Medulla oblongata (tissue), 1 donor: ENCODE results near the gene TAF1.
"Not testable (repeated sequence)": the region's sequence is repeated elsewhere in the genome, so short reads cannot be mapped to it uniquely, and the experiment has no call there.

Source experiments
- DNase-seq: peaks from one replicate; pipeline ENCODE4 v3.0.0-alpha.2; 2015; ENCODE audit errors: extremely low spot score

TAF1 gene

DNA sequence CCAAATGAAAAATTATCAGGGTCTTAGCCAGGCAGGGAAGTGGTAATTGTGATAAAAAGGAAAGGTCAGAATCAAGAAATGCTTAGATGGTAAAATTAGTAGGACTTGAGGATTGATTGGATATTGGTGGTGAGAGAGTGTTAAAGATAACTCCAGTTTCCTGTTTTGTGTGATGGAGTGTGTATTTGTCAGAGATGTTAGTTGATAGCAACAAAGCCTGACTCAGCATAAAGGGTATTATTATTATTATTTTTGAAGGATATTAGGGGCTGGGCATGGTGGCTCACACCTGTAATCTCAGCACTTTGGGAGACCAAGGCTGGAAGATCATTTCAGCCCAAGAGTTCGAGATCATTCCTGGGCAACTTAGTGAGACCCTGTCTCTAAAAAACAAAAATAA is 143.1 kb downstream of the TAF1 start:
- no peak for DNase-seq

DNA sequence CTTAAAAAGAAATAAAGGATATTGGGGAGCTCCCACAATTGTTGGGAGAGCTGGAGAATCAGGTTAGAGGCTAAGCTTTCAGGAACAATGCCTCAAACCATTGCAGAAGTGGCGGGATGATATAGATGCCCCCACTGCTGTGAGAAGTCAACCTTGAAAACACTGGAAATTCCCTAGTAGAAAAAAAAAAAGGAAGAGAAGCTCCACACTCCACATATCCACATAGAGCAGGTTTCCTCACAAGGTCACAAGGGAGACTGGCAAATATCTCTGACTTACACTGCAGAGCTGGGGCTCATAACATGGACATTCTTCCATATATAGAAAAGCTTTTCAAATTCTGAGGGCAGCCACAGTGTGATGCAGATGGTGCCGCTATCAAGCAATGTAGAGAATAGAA is 144.0 kb downstream of the TAF1 start:
- no peak for DNase-seq

DNA sequence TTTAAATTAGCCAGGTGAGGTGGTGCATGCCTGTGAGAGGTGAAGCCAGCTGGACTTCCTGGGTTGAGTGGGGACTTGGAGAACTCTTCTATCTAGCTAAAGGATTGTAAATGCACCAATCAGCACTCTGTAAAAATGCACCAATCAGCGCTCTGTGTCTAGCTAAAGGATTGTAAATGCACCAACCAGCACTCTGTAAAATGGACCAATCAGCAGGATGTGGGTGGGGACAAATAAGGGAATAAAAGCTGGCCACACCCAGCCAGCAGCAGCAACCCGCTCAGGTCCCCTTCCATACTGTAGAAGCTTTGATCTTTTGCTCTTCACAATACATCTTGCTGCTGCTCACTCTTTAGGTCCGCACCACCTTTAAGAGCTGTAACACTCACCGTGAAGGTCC is 147.6 kb downstream of the TAF1 start:
- DNase-seq, result not testable (repeated sequence)

DNA sequence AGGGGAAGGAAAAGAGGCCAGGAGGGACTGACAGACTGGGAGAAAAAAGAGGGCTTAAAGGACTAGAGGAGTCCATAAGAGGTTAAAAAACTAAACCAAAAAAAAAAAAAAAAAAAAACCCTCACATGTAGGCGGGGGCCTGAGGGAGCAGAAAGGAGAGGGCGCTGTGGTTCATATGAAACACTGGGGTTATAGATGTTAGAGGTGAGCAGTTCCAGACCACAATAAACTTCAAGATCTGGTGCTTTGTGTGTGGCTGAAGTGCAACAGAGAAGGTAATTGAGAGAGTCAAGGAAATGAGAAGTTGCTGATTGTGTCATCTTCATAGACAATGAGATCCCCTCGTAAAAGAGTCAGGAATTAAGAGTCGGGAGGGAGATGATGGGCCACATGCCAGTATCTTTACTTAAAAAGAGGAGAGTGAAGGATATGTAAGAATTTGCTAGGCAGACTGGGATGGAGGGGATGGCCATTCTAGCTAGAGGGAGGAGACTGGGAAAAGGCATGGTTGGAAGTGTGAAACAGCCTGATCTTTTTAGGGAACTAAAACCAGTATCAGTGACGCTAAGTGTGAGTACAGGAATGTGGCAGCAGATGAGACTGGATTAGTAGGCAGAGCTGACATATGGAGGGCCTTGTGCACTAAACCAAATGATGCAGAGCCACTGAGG is 148.3 kb downstream of the TAF1 start:
- no peak for DNase-seq

DNA sequence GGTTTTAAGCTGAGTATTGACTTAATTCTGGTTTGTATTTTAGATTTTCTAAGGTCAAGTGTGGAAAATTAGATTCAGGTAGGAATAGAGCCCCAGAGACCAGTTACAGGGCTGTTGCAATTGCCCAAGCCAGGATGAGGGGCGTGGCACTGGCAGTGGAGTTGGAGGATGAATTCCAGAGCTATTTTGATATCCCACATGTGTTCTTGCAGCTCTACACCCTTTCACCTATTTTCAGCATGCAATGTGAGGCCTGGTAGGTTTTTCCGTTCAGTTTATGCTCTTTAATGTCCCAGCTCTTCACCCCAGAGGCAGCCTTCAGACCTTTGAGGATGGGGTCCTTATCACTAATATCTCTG is 148.9 kb downstream of the TAF1 start:
- no peak for DNase-seq
